ACC112 (cell line): ENCODE data around the gene TCF7L1.

Experiments used
- H2AFZ ChIP-seq: fragments of 200-600 bp; sonication (generic); one replicate; pipeline ENCODE4 v1.6.0; 2017; ENCODE audit warnings: antibody characterized with exemption, low read length; ENCODE audit not compliant: unreplicated experiment
- H3K27ac ChIP-seq: fragments of 200-600 bp; sonication (generic); 2 replicates; pipeline ENCODE4 v1.5.1; 2014; ENCODE audit warnings: low read depth, mild to moderate bottlenecking, antibody characterized with exemption, low read length, moderate library complexity
- H3K27me3 ChIP-seq: fragments of 200-600 bp; sonication (generic); 2 replicates; pipeline ENCODE4 v1.6.1; 2014; ENCODE audit warnings: mild to moderate bottlenecking, antibody characterized with exemption, low read length, moderate library complexity, mixed read lengths; ENCODE audit not compliant: insufficient read depth
- H3K36me3 ChIP-seq: fragments of 200-600 bp; sonication (generic); 2 replicates; pipeline ENCODE4 v1.6.1; 2016; ENCODE audit warnings: mild to moderate bottlenecking, antibody characterized with exemption, low read length, moderate library complexity, mixed read lengths; ENCODE audit not compliant: insufficient read depth
- H3K4me1 ChIP-seq: fragments of 200-600 bp; sonication (generic); one replicate; pipeline ENCODE4 v1.6.1; 2016; ENCODE audit warnings: low read length, mixed read lengths; ENCODE audit not compliant: insufficient read depth, unreplicated experiment, control insufficient read depth
- H3K4me3 ChIP-seq: fragments of 200-600 bp; sonication (generic); 2 replicates; pipeline ENCODE4 v1.5.1; 2014; ENCODE audit warnings: mild to moderate bottlenecking, low read depth, low read length
- H3K79me2 ChIP-seq: fragments of 200-600 bp; sonication (generic); one replicate; pipeline ENCODE4 v1.6.0; 2016; ENCODE audit warnings: low read length; ENCODE audit not compliant: control insufficient read depth, unreplicated experiment, insufficient read depth

TCF7L1 gene

DNA sequence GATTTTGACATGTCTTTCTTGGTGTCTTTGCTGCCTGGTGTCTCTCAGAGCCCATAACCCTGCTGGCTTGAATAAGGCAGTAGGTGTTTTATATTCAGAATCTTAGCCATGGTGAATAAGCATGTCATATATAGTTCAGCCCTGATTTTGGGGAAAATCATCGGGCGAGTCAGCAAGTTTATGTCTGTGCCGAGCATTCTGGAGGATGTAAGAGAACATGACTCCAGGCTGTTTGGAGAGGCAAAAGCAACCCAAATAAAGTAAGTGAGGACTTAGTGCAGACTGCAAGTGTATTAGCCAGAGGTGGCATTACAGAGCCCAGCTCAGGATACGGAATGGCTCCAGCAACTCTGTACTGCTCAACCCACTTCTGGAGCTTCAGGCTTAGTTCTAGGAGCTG is 50.3 kb downstream of the TCF7L1 start:
- H3K27me3 ChIP-seq: no peaks in the 10 kb centered on the region
- H3K79me2 ChIP-seq: no peaks in the 10 kb centered on the region
- no peaks in the 10 kb centered on the region for H3K36me3 ChIP-seq
- H3K4me1 ChIP-seq: no peaks in the 10 kb centered on the region
- H2AFZ ChIP-seq: no peak overlapping the region
- no peak overlapping the region for H3K27ac ChIP-seq
- no peak overlapping the region for H3K4me3 ChIP-seq

DNA sequence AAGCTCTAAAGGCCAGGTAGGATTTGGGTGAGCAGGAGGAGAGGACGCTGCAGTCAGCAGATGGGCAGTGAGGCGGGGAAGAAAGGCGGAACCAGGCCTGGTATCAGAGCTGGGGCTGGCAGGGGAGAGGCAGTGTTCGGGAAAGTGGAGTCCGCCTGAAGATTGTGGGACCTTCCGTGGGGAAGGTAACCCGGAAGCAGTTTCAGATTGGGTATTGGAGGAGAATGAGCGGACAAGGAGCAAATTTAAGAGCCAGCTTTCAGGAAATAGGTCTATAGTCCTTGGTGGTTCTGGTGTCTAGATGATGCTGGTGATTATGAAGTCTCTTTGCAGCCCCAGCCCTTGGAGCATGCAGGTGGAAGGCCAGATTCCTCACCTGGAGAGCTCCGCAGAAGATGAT is 51.0 kb downstream of the TCF7L1 start:
- H2AFZ ChIP-seq: no peak overlapping the region
- H3K27ac ChIP-seq: no peak overlapping the region
- no peaks in the 10 kb centered on the region for H3K4me1 ChIP-seq
- H3K36me3 ChIP-seq: no peaks in the 10 kb centered on the region
- no peak overlapping the region for H3K4me3 ChIP-seq
- H3K27me3 ChIP-seq: no peaks in the 10 kb centered on the region
- no peaks in the 10 kb centered on the region for H3K79me2 ChIP-seq

DNA sequence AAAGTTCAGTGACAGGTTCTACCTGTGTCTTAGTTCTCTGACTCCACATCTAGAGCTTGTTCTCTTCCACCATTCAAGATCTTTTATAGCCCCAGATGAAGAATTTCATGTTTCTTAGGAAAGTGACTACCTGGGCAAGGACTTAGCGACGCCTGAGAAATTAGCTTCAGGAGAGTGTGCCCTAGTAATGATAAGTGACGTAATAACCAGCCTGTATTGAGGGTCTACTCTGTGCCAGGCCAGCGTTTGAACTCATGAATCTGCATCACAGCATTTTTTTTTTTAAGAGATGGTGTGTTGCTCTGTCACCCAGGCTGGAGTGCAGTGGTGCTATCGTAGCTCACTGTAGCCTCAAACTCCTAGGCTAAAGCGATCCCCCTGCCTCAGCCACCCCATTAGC is 51.8 kb downstream of the TCF7L1 start:
- H3K79me2 ChIP-seq: no peaks in the 10 kb centered on the region
- H3K4me1 ChIP-seq: no peaks in the 10 kb centered on the region
- no peaks in the 10 kb centered on the region for H3K36me3 ChIP-seq
- no peak overlapping the region for H3K4me3 ChIP-seq
- no peak overlapping the region for H3K27ac ChIP-seq
- H3K27me3 ChIP-seq: no peaks in the 10 kb centered on the region
- H2AFZ ChIP-seq: no peak overlapping the region

DNA sequence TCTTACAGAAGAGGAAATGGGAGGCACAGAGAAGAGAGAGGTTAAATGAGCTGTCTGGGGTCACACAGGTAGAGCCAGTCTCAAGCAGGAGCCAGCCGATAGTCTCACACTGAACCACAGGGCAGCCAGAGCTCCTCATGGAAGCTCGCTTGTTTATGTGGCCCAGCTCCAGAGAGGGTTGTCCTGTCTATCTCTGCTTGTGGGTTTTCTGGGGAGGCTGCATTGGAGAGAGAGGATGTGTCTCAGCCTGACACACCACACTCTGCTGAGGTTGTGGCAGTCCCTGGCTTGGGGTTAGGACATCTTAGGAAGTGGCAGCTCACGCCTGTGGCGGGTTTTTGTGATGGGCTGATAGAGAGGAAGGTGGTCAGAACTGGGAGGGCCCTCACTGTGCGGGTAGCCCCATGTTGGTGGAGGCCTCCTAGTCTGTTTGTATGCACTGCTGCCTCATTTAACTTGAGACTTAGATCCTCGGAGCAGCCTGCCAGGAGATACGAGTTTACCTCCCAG is 52.3 kb downstream of the TCF7L1 start:
- H3K4me3 ChIP-seq: no peak overlapping the region
- H3K4me1 ChIP-seq: no peaks in the 10 kb centered on the region
- no peaks in the 10 kb centered on the region for H3K36me3 ChIP-seq
- no peak overlapping the region for H3K27ac ChIP-seq
- no peak overlapping the region for H2AFZ ChIP-seq
- no peaks in the 10 kb centered on the region for H3K79me2 ChIP-seq
- no peaks in the 10 kb centered on the region for H3K27me3 ChIP-seq

DNA sequence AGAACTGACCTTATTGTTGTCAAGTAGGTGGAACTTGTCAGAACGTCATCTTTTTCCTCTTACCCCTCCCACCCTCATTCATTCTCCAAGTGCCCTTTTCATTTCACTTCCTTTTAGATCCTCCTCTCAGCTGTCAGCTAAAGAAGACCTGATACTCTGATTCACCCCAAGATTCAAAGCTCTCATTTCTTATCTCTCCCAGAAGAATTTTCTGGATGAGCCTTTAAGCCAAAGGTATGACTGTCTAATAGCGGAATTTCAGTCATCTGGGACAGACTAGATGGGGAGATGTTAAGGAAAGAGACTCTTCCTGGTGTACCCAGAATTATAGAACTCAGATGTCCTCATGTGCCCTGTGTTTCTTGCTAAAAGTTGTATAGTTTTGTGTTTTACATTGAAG is 53.9 kb downstream of the TCF7L1 start:
- Histone ChIP-seq H2AFZ (no peak overlapping the region), H3K27ac (no peak overlapping the region), H3K27me3 (no peaks in the 10 kb centered on the region), H3K79me2 (no peaks in the 10 kb centered on the region), H3K4me3 (no peak overlapping the region), H3K36me3 (no peaks in the 10 kb centered on the region), H3K4me1 (no peaks in the 10 kb centered on the region)

DNA sequence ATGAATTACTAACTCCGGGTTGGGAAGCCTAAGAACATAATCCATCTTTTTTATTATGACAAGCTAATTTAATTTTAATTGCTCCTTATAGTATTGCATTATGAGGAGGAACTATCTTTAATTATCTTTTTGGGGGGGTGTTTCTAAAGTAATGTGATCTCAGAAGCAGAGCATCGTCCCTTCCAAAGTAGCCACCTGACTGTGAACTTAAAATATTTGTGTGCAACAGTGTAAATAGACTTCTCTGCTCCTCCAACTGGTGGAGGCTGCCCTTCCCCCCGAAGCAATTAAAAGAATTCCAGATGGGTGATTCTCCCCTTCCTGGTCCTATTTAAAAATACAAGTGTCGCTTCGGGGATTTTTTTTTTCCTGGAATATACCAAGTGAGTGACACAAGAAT is 55.7 kb downstream of the TCF7L1 start:
- H3K4me3 ChIP-seq: no peak overlapping the region
- H2AFZ ChIP-seq: no peak overlapping the region
- H3K27ac ChIP-seq: no peak overlapping the region
- no peaks in the 10 kb centered on the region for H3K27me3 ChIP-seq
- H3K4me1 ChIP-seq: no peaks in the 10 kb centered on the region
- H3K36me3 ChIP-seq: no peaks in the 10 kb centered on the region
- H3K79me2 ChIP-seq: no peaks in the 10 kb centered on the region

DNA sequence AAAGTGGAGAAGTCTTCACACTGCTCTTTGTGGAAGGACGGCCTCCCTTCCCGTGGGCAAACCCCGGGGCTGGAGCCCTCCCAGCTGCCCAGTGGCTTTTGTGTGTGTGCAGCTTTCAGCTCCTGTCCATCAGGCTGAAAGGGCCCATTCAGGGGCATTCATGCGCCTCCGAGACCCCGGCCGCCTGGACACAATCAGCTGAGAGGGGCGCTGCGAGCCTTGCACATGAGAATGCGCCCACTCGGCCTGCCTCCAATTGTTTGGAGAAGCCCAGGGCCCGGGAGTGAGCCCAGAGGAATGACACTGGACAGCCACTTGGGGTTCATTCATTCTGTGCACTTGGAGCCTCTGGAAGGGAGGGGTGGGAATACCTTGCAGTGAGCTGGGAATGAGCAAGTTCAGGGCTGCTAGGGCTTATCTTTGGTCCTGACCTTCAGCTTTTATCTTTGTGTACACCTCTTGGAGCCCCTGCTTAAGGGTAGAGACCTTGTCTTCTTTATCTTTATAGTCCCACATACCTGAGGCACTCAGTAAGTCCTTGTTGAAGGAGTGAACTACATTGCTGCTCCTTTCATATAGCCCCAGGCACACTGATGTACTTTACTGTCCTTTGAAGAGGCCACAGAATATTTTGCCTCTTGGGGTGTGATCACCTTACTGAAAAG is 56.5 kb downstream of the TCF7L1 start:
- Histone ChIP-seq H3K4me3 (no peak overlapping the region), H3K4me1 (no peaks in the 10 kb centered on the region), H3K36me3 (no peaks in the 10 kb centered on the region), H3K27me3 (no peaks in the 10 kb centered on the region), H3K79me2 (no peaks in the 10 kb centered on the region), H2AFZ (no peak overlapping the region), H3K27ac (no peak overlapping the region)

DNA sequence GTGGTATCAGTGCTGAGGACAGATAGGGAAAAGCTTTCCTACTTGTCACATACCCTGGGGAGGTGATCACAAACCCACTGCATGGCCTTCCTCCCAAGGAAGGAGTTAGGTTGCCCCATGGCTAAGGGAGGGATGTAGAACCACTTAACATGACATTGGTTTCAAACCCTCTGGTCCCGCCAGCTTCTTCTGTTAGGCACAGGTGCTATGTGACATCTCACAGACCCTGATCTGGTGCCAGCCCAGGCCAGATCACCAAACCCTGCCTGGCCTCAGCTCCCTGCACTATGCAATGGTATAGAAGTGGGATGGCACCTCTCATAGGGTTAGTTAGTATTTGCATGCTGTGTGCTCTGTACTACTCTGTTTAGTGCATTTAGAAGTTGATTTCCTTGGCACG is 58.0 kb downstream of the TCF7L1 start:
- Histone ChIP-seq H3K79me2 (no peaks in the 10 kb centered on the region), H3K36me3 (no peaks in the 10 kb centered on the region), H3K27ac (no peak overlapping the region), H3K27me3 (no peaks in the 10 kb centered on the region), H3K4me1 (no peaks in the 10 kb centered on the region), H2AFZ (no peak overlapping the region), H3K4me3 (no peak overlapping the region)

DNA sequence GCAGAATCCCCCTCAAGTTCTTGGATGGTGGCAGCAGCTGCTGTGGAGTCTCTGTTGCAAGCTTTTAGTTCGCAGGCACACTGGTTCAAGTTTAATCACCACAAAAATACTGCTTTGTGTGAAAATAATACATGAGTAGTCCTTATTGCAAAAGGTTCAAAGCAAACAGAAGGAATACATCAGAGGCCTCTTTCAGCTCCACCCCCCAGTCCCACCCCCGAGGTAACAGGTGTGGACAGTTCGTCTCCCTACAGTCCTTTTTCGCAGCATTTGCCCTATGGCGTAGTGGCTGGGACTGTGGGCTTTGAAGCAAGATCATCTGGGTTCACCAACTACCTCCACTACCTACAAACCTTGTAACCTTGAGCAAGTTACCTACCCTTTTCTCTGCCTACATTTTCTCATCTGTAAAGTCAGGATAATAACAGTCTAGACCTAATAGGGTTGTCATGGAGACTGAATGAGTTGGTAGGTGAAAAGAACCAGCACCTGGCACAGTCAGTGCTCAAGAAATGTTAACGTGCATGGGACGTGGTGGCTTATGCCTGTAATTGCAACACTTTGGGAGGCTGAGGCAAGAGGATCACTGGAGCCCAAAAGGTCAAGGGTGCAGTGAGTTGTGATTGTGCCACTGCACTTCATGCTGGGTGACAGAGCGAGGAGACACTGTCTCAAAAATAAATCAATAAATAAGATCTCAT is 61.7 kb downstream of the TCF7L1 start:
- Histone ChIP-seq H3K79me2 (no peaks in the 10 kb centered on the region), H2AFZ (no peak overlapping the region), H3K4me1 (no peaks in the 10 kb centered on the region), H3K27ac (no peak overlapping the region), H3K36me3 (no peaks in the 10 kb centered on the region), H3K27me3 (no peaks in the 10 kb centered on the region), H3K4me3 (no peak overlapping the region)

DNA sequence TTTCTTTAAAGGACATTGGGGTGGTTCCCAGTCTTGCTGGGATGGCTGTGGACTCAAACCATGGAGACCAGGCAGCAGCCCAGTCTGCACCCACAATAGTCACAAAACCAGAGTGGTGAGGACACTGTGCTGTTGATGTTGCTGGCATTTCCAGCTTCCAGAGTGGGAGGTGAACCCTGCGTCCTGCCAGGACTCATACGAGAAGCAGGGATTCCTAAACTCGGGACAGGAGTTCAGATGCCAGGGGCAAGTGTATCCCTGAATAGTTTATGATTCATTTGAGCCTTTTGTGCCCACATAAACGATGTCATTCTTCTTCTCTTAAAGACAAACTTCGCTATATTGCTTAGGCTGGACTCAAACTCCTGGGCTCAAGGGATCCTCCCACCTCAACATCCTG is 62.8 kb downstream of the TCF7L1 start:
- Histone ChIP-seq H3K27me3 (no peaks in the 10 kb centered on the region), H2AFZ (no peak overlapping the region), H3K36me3 (no peaks in the 10 kb centered on the region), H3K4me3 (no peak overlapping the region), H3K79me2 (no peaks in the 10 kb centered on the region), H3K4me1 (no peaks in the 10 kb centered on the region), H3K27ac (no peak overlapping the region)

DNA sequence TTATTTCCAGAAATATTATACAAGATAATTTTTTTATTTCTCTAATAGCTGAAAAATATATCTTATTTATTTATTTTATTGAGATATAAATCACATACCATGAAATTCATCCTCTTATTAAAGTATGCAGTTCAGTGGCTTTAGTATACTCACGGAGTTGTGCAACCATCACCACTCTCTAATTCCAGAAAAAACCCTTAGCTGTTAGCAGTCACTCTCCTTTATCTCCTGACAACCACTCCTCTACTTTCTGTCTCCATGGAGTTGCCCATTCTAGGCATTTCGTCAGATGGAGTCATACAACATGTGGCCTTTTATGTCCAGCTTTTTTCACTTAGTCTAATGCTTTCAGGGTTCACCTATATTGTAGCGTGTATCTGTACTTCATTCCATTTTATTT is 66.5 kb downstream of the TCF7L1 start:
- Histone ChIP-seq H3K4me1 (no peaks in the 10 kb centered on the region), H3K27me3 (no peaks in the 10 kb centered on the region), H3K4me3 (no peak overlapping the region), H3K27ac (no peak overlapping the region), H3K36me3 (no peaks in the 10 kb centered on the region), H3K79me2 (no peaks in the 10 kb centered on the region), H2AFZ (no peak overlapping the region)
